Glutamatergic neuron (in vitro differentiated cells): Measurements from ENCODE around the gene PTBP3. TPM values are rescaled to one million over a fixed set of nuclear protein-coding genes. Genes with fewer than 3 reads are reported as not detected.

Experiments
- DNase-seq: peaks from one replicate; pipeline ENCODE4 v3.0.0; 2022
- H3K27ac Mint-ChIP-seq: one replicate; pipeline ENCODE4 v1.8.0; 2020; ENCODE audit warnings: mild to moderate bottlenecking, mixed read lengths, inconsistent platforms; ENCODE audit not compliant: unreplicated experiment
- H3K27me3 Mint-ChIP-seq: one replicate; pipeline ENCODE4 v1.8.0; 2020; ENCODE audit warnings: mild to moderate bottlenecking, moderate library complexity, mixed read lengths, inconsistent platforms; ENCODE audit not compliant: unreplicated experiment
- H3K36me3 Mint-ChIP-seq: one replicate; pipeline ENCODE4 v1.8.0; 2020; ENCODE audit warnings: mild to moderate bottlenecking, mixed read lengths, inconsistent platforms; ENCODE audit not compliant: unreplicated experiment
- H3K4me1 Mint-ChIP-seq: one replicate; pipeline ENCODE4 v1.8.0; 2020; ENCODE audit warnings: mild to moderate bottlenecking, low read depth, mixed read lengths, inconsistent platforms; ENCODE audit not compliant: unreplicated experiment
- H3K4me3 Mint-ChIP-seq: one replicate; pipeline ENCODE4 v1.8.0; 2020; ENCODE audit warnings: mild to moderate bottlenecking, mixed read lengths, inconsistent platforms; ENCODE audit not compliant: unreplicated experiment
- H3K9me3 Mint-ChIP-seq: one replicate; pipeline ENCODE4 v1.8.0; 2020; ENCODE audit warnings: mild to moderate bottlenecking, moderate library complexity, mixed read lengths, inconsistent platforms; ENCODE audit not compliant: unreplicated experiment
- CTCF ChIP-seq: fragments of 200-600 bp; sonication (generic); IDR thresholded peaks from one replicate; pipeline ENCODE4 v1.5.0; 2021; ENCODE audit not compliant: partially characterized antibody, unreplicated experiment
- total RNA-seq: library from RNA; stranded (reverse); fragmentation: NEBNext Ultra II Directional; extraction: Animal tissue kit (Norgen Biotek cat#: 25700); gene quantifications from one replicate; pipeline ENCODE4 v1.2.1, GENCODE V29; 2021; ENCODE audit not compliant: unreplicated experiment

The PTBP3 gene
- total RNA-seq, 1 donor from 2014 or later: 48.6 TPM

- H3K27ac Mint-ChIP-seq: no peak overlapping the region
- peaks cover 2% of the 10 kb centered on the region for H3K9me3 Mint-ChIP-seq
- no peak for DNase-seq
- H3K36me3 Mint-ChIP-seq: peaks cover 6% of the 10 kb centered on the region
- H3K4me3 Mint-ChIP-seq: no peak overlapping the region
- H3K4me1 Mint-ChIP-seq: no peaks in the 10 kb centered on the region
- no peak for TF ChIP-seq CTCF
- H3K27me3 Mint-ChIP-seq: peaks cover 2% of the 10 kb centered on the region
Measured at GRCh38 chr9:112279501-112279900, 53.9 kb downstream of the PTBP3 start.

- TF ChIP-seq CTCF: no peak
- Mint-ChIP-seq H3K4me3 (no peak overlapping the region), H3K36me3 (peaks cover under 1% of the 10 kb centered on the region), H3K9me3 (no peaks in the 10 kb centered on the region), H3K27me3 (peaks cover 2% of the 10 kb centered on the region), H3K27ac (no peak overlapping the region), H3K4me1 (peaks cover 4% of the 10 kb centered on the region)
- DNase-seq: no peak
Measured at GRCh38 chr9:112278152-112278551, 55.3 kb downstream of the PTBP3 start.

- Mint-ChIP-seq H3K27ac (no peak overlapping the region), H3K4me3 (no peak overlapping the region), H3K36me3 (no peaks in the 10 kb centered on the region), H3K9me3 (no peaks in the 10 kb centered on the region), H3K4me1 (peaks cover 4% of the 10 kb centered on the region), H3K27me3 (peaks cover 2% of the 10 kb centered on the region)
- no peak for TF ChIP-seq CTCF
- DNase-seq: no peak
Measured at GRCh38 chr9:112274600-112274999, 58.8 kb downstream of the PTBP3 start.

- H3K4me1 Mint-ChIP-seq: peaks cover 4% of the 10 kb centered on the region
- no peak for DNase-seq
- no peak overlapping the region for H3K27ac Mint-ChIP-seq
- no peak for TF ChIP-seq CTCF
- H3K36me3 Mint-ChIP-seq: no peaks in the 10 kb centered on the region
- peaks cover 2% of the 10 kb centered on the region for H3K27me3 Mint-ChIP-seq
- H3K9me3 Mint-ChIP-seq: no peaks in the 10 kb centered on the region
- H3K4me3 Mint-ChIP-seq: no peak overlapping the region
Measured at GRCh38 chr9:112273876-112274275, 59.5 kb downstream of the PTBP3 start.

GRCh38 chr9:112271466-112272098, 61.8 kb downstream of the PTBP3 start:
- no peak for DNase-seq
- Mint-ChIP-seq H3K36me3 (no peaks in the 10 kb centered on the region), H3K4me1 (peaks cover 4% of the 10 kb centered on the region), H3K9me3 (no peaks in the 10 kb centered on the region), H3K27me3 (no peaks in the 10 kb centered on the region), H3K4me3 (no peak overlapping the region), H3K27ac (no peak overlapping the region)
- no peak for TF ChIP-seq CTCF
